Renal cortical epithelial cell (primary cell): ENCODE data around the gene POTEM. TPM values are rescaled to one million over a fixed set of nuclear protein-coding genes. Genes with fewer than 3 reads are reported as not detected.
"Not testable (repeated sequence)": the region's sequence is repeated elsewhere in the genome, so short reads cannot be mapped to it uniquely, and the experiment has no call there.

ENCODE experiments used
- DNase-seq: peaks from one replicate; pipeline ENCODE4 v3.0.0-alpha.2; 2011; ENCODE audit warnings: low read depth
- total RNA-seq: library from RNA; depleted of rRNA; stranded (reverse); fragments of >200 nt; gene quantifications from 2 replicates; pipeline ENCODE4 v1.2.3, GENCODE V29; 2014

The POTEM gene
- not detected in 2 replicates for total RNA-seq

DNA sequence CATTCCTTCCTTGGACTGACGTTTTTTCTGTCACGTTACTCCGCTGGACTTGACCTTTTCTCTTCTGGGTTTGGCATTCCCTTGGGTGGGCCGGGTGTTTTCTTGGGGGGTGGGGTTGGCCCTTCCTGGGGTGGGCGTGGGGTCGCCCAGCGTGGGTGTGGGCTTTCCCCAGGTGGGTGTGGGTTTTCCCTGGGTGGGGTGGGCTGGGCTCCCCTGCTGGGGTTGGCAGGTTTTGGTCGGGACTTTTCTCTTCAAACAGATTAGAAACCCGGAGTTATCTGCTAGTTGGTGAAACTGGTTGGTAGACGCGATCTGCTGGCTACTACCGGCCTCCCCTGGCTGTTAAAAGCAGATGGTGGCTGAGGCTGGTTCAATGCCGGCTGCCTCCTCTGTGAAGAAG lies at the start of gene POTEM:
Gene POTEM (plus strand): TSS at position 301 of the 400 bp plus-strand sequence. CDS start 52 bp downstream, at position 353.
- DNase-seq = not testable (repeated sequence)

DNA sequence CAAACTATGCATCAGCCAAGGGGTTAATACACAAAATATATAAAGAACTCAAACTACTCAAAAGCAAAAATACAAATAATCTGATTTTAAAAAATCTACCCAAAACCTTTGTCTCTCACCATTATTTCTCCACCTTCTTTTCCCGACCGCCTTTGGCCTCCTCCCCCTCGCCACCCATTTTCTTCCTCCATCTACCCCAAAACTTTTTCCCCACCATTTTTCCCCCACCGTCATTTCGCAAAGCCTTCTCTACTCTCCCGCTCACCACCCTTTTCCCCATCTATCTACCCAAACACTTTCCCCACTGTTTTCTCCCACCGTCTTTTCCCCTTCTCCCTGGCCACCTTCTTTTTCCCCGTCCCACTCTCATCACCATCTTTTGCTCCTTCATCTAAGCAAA lies 48.9 kb upstream of the POTEM start:
- not testable (repeated sequence) for DNase-seq

DNA sequence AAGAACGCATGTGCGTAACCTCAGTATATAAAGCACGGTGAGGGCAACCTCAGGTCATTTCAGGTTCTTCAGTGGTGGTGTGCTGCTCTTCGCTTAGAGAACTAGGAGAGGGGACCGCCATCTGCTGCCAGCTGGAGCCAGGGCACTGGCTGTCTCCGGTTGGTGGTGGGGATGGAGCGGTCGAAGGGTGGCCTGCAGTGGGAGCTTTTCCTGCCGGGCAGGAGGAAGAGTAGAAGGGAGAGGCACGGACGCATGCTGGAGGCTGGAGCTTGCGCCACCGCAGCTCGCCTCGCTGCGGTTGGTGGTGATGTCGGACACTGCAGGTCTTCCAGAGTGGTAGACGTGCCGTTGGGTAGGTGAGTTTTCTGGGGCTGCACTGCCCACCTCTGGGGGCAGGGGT lies 47.2 kb upstream of the POTEM start:
- DNase-seq = not testable (repeated sequence)

DNA sequence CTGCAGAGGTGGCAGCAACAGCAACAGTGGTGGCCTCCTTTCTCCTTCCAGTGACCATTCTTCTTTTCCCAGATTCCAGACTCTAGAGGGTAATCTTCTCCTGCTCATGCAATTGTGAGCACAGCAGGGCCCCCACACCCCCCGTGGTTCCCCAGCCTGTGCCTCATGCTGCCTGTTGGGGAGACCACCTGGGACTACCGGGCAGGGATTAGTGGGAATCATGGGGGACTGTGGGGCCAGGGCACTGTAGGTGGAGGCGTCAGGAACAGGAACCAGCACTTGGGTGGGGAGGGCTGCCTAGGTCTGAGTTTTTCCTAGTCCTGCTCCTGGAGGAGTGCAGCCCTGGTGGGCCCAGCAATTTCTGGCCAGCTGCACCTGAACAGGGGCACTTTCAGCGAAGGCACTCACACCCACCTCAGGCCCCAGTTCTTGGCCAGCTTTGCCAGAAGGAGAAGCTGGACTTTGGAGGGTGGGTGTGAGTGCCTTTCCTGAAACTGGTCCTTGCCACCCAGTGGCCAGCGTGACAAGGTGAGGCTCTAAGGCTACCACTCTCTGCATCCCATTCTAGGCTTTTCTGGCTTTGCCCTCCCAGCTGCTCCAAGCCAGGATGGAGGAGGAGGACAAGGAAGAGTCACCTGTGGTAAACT lies 46.1 kb upstream of the POTEM start:
- DNase-seq = not testable (repeated sequence)

DNA sequence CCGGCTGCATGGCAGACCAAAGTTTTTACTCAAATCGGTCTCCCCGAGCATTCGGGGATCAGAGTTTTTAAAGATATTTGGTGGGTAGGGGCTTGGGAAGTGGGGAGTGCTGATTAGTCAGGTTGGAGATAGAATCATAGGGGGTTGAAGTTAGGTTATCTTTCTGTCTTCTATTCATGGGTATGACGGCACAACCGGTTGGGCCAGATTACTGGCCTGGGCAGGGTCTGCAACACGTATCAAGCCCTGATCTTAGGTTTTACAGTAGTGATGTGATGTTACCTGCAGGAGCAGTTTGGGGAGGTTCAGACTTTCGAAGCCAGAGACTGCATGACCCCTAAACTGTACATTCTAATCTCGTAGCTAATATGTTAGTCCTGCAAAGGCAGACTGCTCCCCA lies 30.4 kb upstream of the POTEM start:
- DNase-seq = not testable (repeated sequence)

DNA sequence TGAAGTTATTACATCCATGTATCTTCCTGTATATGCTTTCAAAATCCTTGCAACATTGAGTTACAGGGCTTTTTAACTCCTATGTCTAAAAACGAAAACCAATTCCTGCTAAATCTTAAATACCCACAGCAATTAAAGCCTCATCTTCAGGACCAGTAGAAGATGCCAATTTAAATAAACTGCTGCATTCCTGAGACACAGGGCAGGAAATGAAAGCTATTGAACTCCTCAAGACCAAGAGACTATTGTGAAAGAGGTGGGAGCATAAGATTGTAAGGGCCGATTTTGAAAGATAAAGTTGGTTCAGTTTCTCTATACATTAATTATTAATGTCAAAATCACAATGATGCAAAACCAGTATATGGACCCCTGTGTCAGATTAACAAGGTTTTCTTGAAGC lies 28.5 kb upstream of the POTEM start:
- not testable (repeated sequence) for DNase-seq

DNA sequence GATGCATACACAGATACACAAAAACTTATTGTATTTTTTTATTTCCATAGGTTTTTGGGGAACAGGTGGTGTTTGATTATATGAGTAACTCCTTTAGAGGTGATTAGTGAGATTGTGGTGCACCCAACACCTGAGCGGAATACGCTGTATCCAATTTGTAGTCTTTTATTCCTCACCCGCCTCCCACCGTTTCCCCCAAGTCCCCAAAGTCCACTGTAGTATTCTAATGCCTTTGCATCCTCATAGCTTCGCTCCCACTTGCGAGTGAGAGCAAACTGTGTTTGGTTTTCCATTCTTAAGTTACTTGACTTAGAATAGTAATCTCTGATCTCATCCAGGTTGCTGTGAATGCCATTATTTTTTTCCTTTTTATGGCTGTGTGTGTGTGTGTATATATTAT lies 17.3 kb upstream of the POTEM start:
- DNase-seq = not testable (repeated sequence)

DNA sequence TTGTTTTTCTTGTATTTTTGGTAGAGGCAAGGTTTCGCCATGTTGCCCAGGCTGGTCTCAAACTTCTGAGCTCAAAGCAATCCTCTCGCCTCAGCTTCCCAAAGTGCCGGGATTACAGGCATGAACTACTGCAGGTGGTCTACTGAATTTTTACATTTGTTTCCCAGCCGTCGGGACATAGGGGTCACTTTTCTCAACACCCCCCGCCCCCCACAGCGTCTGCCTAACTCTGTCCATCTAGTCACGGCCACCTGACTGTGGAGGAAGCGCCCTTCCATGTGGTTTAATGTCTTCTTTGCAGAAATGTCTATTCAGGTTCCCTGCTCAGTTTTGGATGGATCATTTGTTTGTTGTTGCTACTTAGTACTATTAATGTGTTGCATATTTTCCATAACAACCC lies 14.1 kb upstream of the POTEM start:
- not testable (repeated sequence) for DNase-seq

DNA sequence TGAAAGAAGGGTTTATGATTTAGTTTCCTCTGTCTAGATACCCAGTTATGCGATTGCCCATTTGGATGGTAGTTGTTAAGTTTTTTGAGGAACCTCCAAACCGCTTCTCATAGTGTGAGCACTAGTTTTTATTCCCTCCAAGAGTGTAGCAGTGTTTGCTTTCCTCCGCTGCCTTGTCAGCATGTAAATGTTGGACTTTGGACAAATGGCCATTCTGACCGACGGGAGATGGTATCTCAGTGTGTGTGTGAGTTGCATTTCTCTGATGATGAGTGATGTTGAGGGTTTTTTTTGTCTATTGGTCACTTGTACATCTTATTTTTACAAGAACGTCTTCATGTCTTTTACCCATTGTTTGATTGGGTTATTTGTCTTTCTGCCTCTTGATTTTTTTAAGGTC lies 11.4 kb upstream of the POTEM start:
- DNase-seq = not testable (repeated sequence)

DNA sequence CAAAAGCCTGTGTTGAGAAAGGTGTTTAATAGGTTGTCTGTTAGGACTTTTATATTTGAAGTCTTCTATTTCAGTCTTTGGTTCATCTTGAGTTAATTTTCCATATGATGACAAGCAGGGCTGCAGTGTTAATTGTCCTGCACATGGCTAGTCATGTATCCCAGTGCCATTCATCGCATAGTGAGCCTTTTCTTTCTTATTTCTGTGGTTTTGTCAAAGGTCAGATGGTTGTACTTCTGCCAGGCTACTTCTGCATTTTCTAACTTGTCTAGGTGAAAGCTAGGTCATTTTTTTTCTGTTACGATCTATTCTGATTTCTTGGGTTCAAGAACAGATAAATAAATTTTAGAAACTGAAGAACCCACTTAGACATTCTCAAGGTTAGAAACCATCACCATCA lies 5.7 kb upstream of the POTEM start:
- not testable (repeated sequence) for DNase-seq

DNA sequence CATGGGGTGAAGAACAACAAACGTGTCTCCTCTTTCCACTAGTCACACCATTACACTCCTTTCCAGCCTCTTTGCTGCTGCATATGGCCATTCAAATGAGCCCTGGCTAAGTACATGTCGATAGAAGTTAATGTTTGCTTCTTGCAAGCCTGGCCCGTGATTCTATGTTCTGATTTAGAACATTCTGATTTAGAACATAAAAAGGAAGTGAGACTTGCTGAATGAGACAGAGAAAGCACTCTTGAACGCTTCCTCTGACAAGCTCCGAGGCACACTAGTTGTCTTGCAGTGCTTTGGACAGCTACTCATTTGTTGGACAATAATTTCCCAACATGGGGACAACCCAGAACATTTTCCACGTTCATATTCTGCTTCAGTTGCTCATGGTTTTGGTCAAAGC lies 5.1 kb upstream of the POTEM start:
- not testable (repeated sequence) for DNase-seq

DNA sequence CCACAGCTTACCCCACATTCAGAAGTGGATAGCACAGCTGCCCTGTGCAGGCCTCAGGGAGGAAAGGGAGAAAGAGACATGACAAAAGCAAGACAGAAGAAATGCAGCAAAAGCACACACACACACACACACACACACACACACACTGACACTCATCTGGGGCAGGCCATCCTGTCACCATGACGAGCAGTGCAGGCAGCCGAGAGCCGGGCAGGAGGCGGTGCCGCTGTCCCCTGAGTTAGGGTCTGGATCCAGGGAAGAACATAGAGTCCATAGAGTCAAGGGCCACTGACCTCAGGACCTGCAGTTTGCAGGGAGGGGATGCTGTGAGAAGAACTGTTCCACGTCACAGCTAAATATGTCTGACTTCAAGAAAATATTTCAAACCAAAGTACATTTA lies 4.0 kb upstream of the POTEM start:
- DNase-seq = not testable (repeated sequence)

DNA sequence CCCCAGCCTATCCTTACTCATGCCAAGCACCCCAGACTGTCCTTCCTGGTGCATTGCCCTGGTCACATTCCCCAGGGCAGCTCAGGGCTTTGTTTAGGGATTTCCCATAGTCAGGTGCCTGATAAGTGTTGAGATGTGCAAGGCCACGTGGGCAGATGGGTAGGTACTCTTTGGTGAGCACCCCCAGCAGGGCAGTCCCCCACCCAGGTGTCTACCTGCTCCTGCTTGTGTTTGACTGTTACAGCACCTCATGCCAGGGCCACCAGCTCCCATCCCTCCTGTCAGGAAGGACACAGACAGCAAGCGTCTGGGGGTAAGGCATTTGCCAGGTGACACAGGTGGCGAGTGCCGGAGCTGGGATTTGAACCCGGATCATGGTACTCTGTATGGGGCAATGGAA lies 2.4 kb upstream of the POTEM start:
- not testable (repeated sequence) for DNase-seq

DNA sequence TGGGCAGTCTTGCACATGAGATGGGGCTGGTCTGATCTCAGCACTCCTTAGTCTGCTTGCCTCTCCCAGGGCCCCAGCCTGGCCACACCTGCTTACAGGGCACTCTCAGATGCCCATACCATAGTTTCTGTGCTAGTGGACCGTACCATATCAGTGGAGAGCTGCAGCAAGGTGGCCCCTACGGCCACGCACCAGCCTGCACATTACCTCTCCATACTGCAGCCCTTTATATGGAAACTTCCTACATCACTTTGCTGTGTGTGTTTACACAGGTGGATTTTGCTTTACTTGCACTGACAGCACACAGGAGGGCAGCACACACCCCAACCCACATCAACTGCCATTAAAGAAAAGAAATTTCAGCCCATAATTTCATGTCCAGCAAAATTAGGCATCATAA lies 35.3 kb downstream of the POTEM start:
- DNase-seq = not testable (repeated sequence)

DNA sequence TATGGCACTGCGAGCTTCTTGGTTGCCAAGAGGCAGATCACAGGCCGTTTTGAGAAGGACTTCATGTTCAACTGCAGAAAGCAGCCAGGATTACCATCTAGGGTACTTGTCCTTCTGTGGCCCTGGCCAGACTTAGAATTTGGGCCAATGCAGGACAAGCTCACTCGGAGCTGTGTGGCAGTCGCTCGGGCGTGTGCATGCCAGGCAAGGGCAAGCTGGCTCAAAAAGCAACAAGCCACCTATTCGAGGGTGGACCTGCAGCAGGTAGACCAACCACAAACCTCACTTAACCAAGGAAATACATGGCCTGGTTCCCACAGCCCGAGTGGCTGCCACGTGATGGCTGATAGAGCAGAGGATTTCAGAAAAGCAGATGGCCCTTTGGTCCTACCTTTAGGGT lies 39.3 kb downstream of the POTEM start:
- DNase-seq = not testable (repeated sequence)

DNA sequence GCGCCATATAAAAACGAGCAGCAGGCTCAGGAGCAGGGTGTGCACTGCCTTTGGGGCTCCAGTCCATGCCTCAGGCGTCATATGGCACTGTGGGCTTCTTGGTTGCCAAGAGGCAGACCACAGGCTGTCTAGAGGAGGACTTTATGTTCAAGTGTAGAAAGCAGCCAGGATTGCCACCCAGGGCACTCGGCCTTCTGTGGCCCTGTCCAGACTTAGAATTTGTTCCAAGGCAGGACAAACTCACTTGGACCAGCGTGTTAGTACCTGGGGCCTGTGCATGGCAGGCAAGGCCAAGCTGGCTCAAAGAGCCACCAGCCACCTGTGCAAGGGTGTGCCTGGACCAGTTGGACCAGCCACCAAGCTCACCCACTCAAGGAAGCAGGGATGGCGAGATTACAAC lies 40.4 kb downstream of the POTEM start:
- not testable (repeated sequence) for DNase-seq

DNA sequence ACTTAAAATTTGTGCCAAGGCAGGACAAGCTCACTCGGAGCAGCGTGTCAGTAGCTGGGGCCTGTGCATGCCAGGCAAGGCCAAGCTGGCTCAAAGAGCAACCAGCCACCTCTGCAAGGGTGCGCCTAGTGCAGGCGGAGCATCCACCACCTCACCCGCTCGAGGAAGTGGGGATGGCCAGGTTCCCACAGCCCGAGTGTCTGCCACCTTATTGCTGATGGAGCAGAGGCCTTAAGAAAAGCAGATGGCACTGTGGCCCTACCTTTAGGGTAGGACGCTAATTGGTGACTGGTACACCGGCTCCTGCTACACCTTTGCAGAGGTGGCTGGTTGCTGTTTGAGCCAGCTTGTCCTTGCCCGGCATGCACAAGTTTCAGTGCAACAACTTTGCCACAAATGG lies 43.8 kb downstream of the POTEM start:
- DNase-seq = not testable (repeated sequence)

DNA sequence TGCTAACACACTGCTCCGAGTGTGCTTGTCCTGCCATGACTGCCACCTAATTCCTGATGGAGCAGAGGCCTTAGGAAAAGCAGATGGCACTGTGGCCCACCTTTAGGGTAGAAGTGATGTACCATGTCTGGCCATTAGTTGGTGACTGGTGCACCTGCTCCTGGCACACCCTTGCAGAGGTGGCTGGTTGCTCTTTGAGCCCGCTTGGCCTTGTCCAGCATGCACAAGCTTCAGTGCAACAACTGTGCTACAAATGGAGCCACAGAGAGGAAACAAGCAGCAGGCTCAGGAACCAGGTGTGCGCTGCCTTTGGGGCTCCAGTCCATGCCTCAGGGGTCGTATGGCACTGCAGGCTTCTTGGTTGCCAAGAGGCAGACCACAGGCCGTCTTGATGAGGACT lies 44.5 kb downstream of the POTEM start:
- not testable (repeated sequence) for DNase-seq

DNA sequence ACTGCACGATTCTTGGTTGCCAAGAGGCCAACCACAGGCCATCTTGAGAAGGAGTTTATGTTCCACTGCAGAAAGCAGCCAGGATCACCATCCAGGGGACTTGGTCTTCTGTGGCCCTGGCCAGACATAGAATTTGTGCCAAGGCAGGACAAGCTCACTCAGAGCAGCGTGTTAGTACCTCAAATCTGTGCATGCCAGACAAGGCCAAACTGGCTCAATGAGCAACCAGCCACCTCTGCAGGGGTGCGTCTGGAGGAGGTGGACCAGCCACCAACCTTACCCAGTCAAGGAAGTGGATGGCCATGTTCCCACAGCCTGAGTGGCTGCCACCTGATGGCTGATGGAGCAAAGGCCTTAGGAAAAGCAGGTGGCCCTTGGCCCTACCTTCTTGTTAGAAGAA lies 48.0 kb downstream of the POTEM start:
- not testable (repeated sequence) for DNase-seq

DNA sequence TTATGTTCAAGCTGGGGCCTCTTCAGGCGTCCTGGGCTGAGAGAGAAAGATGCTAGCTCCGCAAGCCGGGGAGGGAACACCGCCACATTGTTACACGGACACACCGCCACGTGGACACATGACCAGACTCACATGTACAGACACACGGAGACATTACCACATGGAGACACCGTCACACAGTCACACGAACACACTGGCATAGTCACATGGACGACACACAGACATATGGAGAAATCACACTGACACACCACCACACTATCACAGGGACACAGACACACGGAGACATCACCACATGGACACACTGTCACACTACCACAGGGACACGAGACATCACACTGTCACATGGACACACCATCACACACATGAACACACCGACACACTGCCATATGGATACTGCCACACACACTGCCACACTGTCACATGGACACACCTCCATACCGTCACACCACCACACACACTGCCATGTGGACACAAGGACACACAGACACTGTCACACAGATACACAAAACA lies 57.9 kb downstream of the POTEM start:
- DNase-seq = not testable (repeated sequence)

DNA sequence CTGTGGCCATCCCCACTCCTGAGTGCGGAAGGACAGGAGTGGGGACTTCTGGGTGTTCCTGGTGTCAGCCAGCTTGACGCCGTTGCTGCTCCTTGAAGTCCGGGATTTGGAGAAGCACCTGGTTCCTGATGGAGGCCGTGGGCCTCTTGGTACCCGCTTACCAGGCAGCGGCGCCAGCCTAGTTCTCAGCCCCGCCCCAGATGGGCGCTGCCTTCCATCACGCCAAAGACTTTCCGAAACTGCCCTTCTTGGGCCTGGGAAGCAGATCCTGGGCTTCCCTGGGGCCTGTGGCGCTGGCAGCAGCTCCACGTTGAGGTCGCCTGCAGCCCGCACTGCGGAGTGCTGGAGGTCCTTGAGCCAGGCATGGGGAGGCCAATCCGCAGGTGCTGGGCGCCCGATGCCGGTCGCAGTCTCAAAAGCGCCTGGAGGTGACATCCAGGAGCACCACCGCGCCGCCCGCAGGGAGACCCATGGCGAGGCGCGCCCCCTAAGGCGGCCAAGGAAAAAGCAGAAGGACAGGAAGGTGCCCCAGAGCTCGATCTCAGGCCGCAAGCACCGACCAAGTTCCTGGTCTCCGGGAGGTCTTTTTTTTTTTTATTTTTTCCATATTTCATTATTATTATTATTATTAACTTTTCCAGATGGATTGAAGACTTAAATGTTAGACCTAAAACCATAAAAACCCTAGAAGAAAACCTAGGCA lies 59.6 kb downstream of the POTEM start:
- not testable (repeated sequence) for DNase-seq

DNA sequence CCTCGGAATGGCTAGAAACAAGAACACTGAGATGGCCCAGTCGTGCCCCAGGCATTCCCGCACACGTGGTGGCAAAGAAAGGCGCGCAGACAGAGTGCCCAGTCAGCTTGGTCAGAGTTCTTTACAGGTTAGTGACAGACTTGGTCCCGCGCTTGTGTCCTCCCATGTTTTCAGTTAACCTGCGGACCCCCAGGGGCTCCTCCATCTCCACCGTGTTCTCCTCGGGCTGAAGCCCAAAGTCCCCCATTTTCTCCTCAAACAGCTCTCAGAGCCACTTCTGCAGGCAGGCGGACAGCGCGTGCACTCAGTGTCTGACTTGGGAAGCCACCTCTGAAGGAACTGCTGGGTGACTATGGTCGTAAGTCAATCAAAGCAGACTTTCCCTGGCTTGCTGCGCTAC lies 60.7 kb downstream of the POTEM start:
- DNase-seq = not testable (repeated sequence)

DNA sequence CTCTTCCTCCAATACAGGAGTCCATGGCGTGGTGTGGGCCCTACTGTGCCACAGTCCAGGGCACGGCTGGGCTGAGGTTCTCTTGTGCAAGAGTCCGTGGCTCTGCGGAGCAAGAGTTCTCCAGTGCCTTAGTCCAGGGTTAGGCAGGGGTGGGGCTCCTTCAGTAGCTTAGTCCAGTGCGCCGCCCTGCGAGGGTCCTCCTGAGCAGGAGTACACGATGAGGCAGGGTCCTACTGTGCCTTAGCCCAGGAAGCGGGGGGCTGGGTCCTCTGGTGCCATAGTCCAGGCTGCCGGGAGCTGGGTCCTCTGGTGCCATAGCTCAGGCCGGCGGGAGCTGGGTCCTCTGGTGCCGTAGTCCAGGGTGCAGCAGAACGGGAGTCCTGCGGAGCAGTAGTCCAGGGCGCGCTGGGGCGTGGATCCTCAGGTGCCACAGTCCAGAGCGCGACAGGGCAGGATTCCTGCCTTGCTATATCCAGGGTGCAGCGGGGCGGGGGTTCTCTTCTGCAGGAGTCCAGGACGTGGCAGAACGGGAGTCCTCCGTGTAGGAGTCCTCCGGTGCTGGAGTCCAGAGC lies 69.7 kb downstream of the POTEM start:
- DNase-seq = not testable (repeated sequence)
